Measurements from ENCODE around the gene CHST2. TPM values are rescaled to one million over a fixed set of nuclear protein-coding genes. Genes with fewer than 3 reads are reported as not detected.

CHST2 gene
- total RNA-seq, result 10.5 and 69.1 TPM in 2 replicates

GRCh38 chr3:143119009-143119914 lies at the start of gene CHST2:
CHST2 (plus strand) TSS chr3:143119771; CDS start chr3:143120817, 1,046 bp downstream.

Other genes starting within 250 kb of the CHST2 start
- 0.57 and 5.9 TPM in 2 replicates for gene PCOLCE2, start 230.7 kb upstream of the CHST2 start, total RNA-seq
- gene PAQR9, start 156.1 kb upstream of the CHST2 start, total RNA-seq, result not detected in 2 replicates
- gene U2SURP, start 118.2 kb upstream of the CHST2 start, total RNA-seq, result 74.6 and 91.9 TPM in 2 replicates

Data from placental pericyte (primary cell).